K562 (cell line): Measurements from ENCODE around the gene CACNA1E. TPM values are rescaled to one million over a fixed set of nuclear protein-coding genes. Genes with fewer than 3 reads are reported as not detected.
A peak's percentile ranks its signal among the peaks of the same experiment; 100 is the strongest.

Experiments
- ATAC-seq: fragments of 200-7000 bp; cut with Tn5 transposase; 3 replicates; pipeline ENCODE4 v1.9.1; 2020; ENCODE audit warnings: moderate library complexity
- BruUV-seq: library from RNA; stranded (reverse); fragments of 400-500 nt; replicated peaks from 2 replicates; lab custom pipeline; 2021; lab: Mats Ljungman, UMichigan
- CTCF ChIA-PET: fragments of 300-600 bp; formaldehyde crosslinking; extraction: SDS; loops from one replicate; lab custom pipeline; 2021; ENCODE audit warnings: low intra/inter-chr PET ratio; lab: Yijun Ruan, JAX
- POLR2A ChIA-PET: fragments of 300-600, 350-650 bp; sonication (Branson Sonifier 250); formaldehyde crosslinking; extraction: SDS; loops from one replicate; lab custom pipeline; 2021; ENCODE audit warnings: antibody characterized with exemption, inconsistent platforms; lab: Yijun Ruan, JAX
- DNase-seq, 4 experiments: peaks; one replicate each; pipeline versions ENCODE4 v3.0.0 to v3.0.0-alpha.2; 2011 to 2018; ENCODE audit warnings: low spot score in 3 of 4, mixed read lengths in 3 of 4; ENCODE audit errors: extremely low read depth in 1 of 4
- FAIRE-seq: peaks from 2 replicates; lab custom pipeline; 2011; peaks lifted over from hg19 to GRCh38; lab: Jason Lieb, UNC
- H2AFZ ChIP-seq: 2 replicates; pipeline ENCODE4 v1.6.0; 2011; ENCODE audit warnings: low read depth, low read length, control low read depth, inconsistent platforms
- H3K27ac ChIP-seq: fragments of 200-600 bp; 3 replicates; pipeline ENCODE4 v1.8.0; 2011; ENCODE audit warnings: low read depth, mild to moderate bottlenecking, control low read depth, inconsistent platforms, low read length, moderate library complexity, mixed read lengths; ENCODE audit errors: extremely low read depth
- H3K27me3 ChIP-seq, 2 experiments: fragments of 300-600 bp in 1 of 2; 2 replicates in 1 of 2; 3 replicates in 1 of 2; pipeline versions ENCODE4 v1.6.0 to v1.8.0; 2011; ENCODE audit warnings: inconsistent platforms in 2 of 2, low read length in 2 of 2, mild to moderate bottlenecking in 1 of 2, mixed read lengths in 1 of 2, moderate library complexity in 1 of 2; ENCODE audit not compliant: control insufficient read depth in 2 of 2, insufficient read depth in 2 of 2
- H3K36me3 ChIP-seq: fragments of 300-600 bp; 3 replicates; pipeline ENCODE4 v1.8.0; 2011; ENCODE audit warnings: mild to moderate bottlenecking, low read length, inconsistent platforms; ENCODE audit not compliant: control insufficient read depth, insufficient read depth
- H3K4me1 ChIP-seq, 2 experiments: fragments of 200-600 bp in 1 of 2; replicated peaks in 1 of 2; 2 replicates in 1 of 2; 3 replicates in 1 of 2; pipeline versions ENCODE4 v1.5.1 to v1.8.0; 2011; ENCODE audit warnings: inconsistent platforms in 2 of 2, low read length in 2 of 2, mild to moderate bottlenecking in 1 of 2, mixed read lengths in 1 of 2, moderate library complexity in 1 of 2; ENCODE audit not compliant: control insufficient read depth in 2 of 2, insufficient read depth in 2 of 2
- H3K4me2 ChIP-seq: 2 replicates; pipeline ENCODE4 v1.6.1; 2011; ENCODE audit warnings: low read length, control low read depth, inconsistent platforms, mixed read lengths; ENCODE audit not compliant: insufficient read depth
- H3K4me3 ChIP-seq: fragments of 200-600 bp; sonication (generic), shearing (Covaris generic); 2 replicates; pipeline ENCODE4 v1.5.1; 2016; ENCODE audit warnings: control low read depth, inconsistent platforms
- H3K79me2 ChIP-seq: fragments of 200-600 bp; 3 replicates; pipeline ENCODE4 v1.8.0; 2011; ENCODE audit warnings: low read length, inconsistent platforms; ENCODE audit not compliant: control insufficient read depth, insufficient read depth
- H3K9ac ChIP-seq, 2 experiments: 2 replicates each; pipeline versions ENCODE4 v1.6.0 to v1.6.1; 2011; ENCODE audit warnings: low read depth in 2 of 2, low read length in 2 of 2, control low read depth in 1 of 2, inconsistent platforms in 1 of 2, mild to moderate bottlenecking in 1 of 2, mixed read lengths in 1 of 2; ENCODE audit not compliant: insufficient read depth in 1 of 2
- H3K9me1 ChIP-seq: one replicate; pipeline ENCODE4 v1.6.0; 2011; ENCODE audit warnings: inconsistent platforms, mild to moderate bottlenecking, low read length, moderate library complexity; ENCODE audit not compliant: control insufficient read depth, insufficient read depth
- H3K9me3 ChIP-seq: replicated peaks from 2 replicates; pipeline ENCODE4 v1.5.1; 2011; ENCODE audit warnings: low read depth, low read length, inconsistent platforms; ENCODE audit not compliant: control insufficient read depth, insufficient read depth
- H4K20me1 ChIP-seq: replicated peaks from 2 replicates; pipeline ENCODE4 v1.6.1; 2011; ENCODE audit warnings: low read length, inconsistent platforms, mixed read lengths; ENCODE audit not compliant: control insufficient read depth, insufficient read depth
- DDX20 ChIP-seq: fragments of 450-650 bp; IDR thresholded peaks from 2 replicates; pipeline ENCODE4 v1.6.1; 2016; ENCODE audit warnings: missing genetic modification characterization, low read depth, mild to moderate bottlenecking, missing compliant biosample characterization, moderate library complexity
- MED1 ChIP-seq: sonication (generic); formaldehyde crosslinking; IDR thresholded peaks from 2 replicates; pipeline ENCODE4 v1.8.1; 2023; ENCODE audit warnings: missing genetic modification reagents, borderline replicate concordance
- RHOXF2B ChIP-seq: fragments of 250-450 bp; sonication (Bioruptor Pico); conservative IDR thresholded peaks from 2 replicates; pipeline ENCODE4 v1.5.1; 2021
- SMARCA4 ChIP-seq: fragments of 450-650 bp; IDR thresholded peaks from 2 replicates; pipeline ENCODE4 v1.6.1; 2016
- SRF ChIP-seq, 2 experiments: fragments of 250-450, 450-650 bp in 1 of 2; sonication (Bioruptor Pico) in 1 of 2; sonication (generic) in 1 of 2; formaldehyde crosslinking; IDR thresholded peaks; 2 replicates each; pipeline versions ENCODE4 v1.5.0 to v1.5.1; 2020 to 2022; ENCODE audit warnings: mild to moderate bottlenecking in 1 of 2, missing genetic modification reagents in 1 of 2
- ZNF41 ChIP-seq: fragments of 250-450 bp; sonication (Bioruptor Pico); conservative IDR thresholded peaks from 2 replicates; pipeline ENCODE4 v1.4.0; 2020; ENCODE audit warnings: mild to moderate bottlenecking
- WGBS: fragments of 100-300 bp; shearing (Covaris generic); methylation state at CpG from one replicate; pipeline ENCODE4 v1.1.6; 2016; ENCODE audit warnings: low coverage, mixed read lengths; ENCODE audit not compliant: insufficient coverage; ENCODE audit errors: missing lambda C conversion rate; 5-methylcytosine and 5-hydroxymethylcytosine counted together
- in situ Hi-C: fragments of 300-500 bp; cut with MboI; formaldehyde crosslinking; loops from 4 replicates; pipeline ENCODE4 v1.15.0; 2018; ENCODE audit warnings: inconsistent platforms, mixed read lengths
- intact Hi-C: fragments of 100-400 bp; cut with micrococcal nuclease; formaldehyde crosslinking; loops from 2 replicates; pipeline ENCODE4 v1.14.2; 2022
- polyA plus RNA-seq, 8 experiments: library from polyadenylated mRNA; depleted of rRNA in 4 of 8; stranded (reverse) in 5 of 8; unstranded in 3 of 8; fragments of >200 nt; fragmentation: Nextera tagmentation in 2 of 8; fragmentation: Illumina TruSeq in 1 of 8; extraction: Ambion mirVana in 2 of 8; extraction: Trizol in 1 of 8; gene quantifications; 2 replicates each; pipeline versions ENCODE4 v1.2.1 to v1.2.3, GENCODE V29; 2011 to 2014; ENCODE audit warnings: inconsistent platforms in 1 of 8, missing spikeins in 1 of 8
- total RNA-seq, 7 experiments: library from RNA; depleted of rRNA in 6 of 7; stranded (reverse); fragments of >200 nt in 6 of 7; fragmentation: Illumina TruSeq in 2 of 7; extraction: Trizol in 2 of 7; gene quantifications; 2 replicates each; pipeline versions ENCODE4 v1.2.1 to v1.2.3, GENCODE V29; 2011 to 2021; ENCODE audit warnings: low replicate concordance in 1 of 7
- TF ChIP-seq, protein P1 (sequence below): fragments of 450-650 bp; conservative IDR thresholded peaks from 2 replicates; pipeline ENCODE4 v1.6.1; 2016; ENCODE audit warnings: missing genetic modification characterization, low read depth, mild to moderate bottlenecking, control low read depth, missing compliant biosample characterization

Gene CACNA1E
- total and polyA plus RNA-seq, 9 of the 15 experiments (the other 6 are each of a cell fraction or from before 2014, with no cell fraction given): under 0.01 to 0.04 TPM; not detected in 7

GRCh38 chr1:181645171-181645570, 161.9 kb downstream of the CACNA1E start:
- Histone ChIP-seq H3K36me3 (no peaks in the 10 kb centered on the region), H3K27me3 (peaks cover 4 to 22% of the 10 kb centered on the region in 2 experiments; a peak in 2 of 5 replicates), H3K9ac (no peak overlapping the region), H3K9me1 (no peaks in the 10 kb centered on the region), H3K27ac (no peak overlapping the region), H3K79me2 (no peaks in the 10 kb centered on the region), H3K4me1 (no peaks in the 10 kb centered on the region), H3K4me2 (no peak overlapping the region), H4K20me1 (no peaks in the 10 kb centered on the region)
- peak; percentile 58; the same call in 1 of the 3 replicates for ATAC-seq
- CTCF ChIA-PET: no interaction called here
- FAIRE-seq: no peak
- BruUV-seq: no TSS peak
- intact Hi-C loops: no loop called here
- TF ChIP-seq, protein P1, sequence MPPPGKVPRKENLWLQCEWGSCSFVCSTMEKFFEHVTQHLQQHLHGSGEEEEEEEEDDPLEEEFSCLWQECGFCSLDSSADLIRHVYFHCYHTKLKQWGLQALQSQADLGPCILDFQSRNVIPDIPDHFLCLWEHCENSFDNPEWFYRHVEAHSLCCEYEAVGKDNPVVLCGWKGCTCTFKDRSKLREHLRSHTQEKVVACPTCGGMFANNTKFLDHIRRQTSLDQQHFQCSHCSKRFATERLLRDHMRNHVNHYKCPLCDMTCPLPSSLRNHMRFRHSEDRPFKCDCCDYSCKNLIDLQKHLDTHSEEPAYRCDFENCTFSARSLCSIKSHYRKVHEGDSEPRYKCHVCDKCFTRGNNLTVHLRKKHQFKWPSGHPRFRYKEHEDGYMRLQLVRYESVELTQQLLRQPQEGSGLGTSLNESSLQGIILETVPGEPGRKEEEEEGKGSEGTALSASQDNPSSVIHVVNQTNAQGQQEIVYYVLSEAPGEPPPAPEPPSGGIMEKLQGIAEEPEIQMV (tag): no peak
- TF ChIP-seq DDX20 (no peak), SMARCA4 (no peak), ZNF41 (CRISPR knock-in tag) (no peak), MED1 (CRISPR knock-in tag) (no peak), SRF (CRISPR knock-in tag; IDR thresholded peaks at IDR 0.05) (no peak), RHOXF2B (CRISPR knock-in tag) (no peak)
- TF ChIP-seq, all 486 proteins: peak for 0
- WGBS: 0% methylated on average over 5 of the region's 5 CpGs
- in situ Hi-C loops: no loop called here
- POLR2A ChIA-PET: no interaction called here
- Histone ChIP-seq H3K4me3 (no peak overlapping the region), H2AFZ (no peak overlapping the region), H3K9me3 (no peaks in the 10 kb centered on the region)
- DNase-seq: no peak
